Stimulated activated CD8-positive, alpha-beta memory T cell treated with anti-CD3 and anti-CD28 coated beads, Interleukin-7, amount 100 ng/mL, for 4 hours (primary cell): ENCODE measurements around the gene WWOX.

ENCODE experiments used
- DNase-seq, 2 donors: peaks; one replicate each; pipeline ENCODE4 v3.0.0-alpha.2; 2020; ENCODE audit warnings: low read depth in 2 of 2

WWOX gene

DNA sequence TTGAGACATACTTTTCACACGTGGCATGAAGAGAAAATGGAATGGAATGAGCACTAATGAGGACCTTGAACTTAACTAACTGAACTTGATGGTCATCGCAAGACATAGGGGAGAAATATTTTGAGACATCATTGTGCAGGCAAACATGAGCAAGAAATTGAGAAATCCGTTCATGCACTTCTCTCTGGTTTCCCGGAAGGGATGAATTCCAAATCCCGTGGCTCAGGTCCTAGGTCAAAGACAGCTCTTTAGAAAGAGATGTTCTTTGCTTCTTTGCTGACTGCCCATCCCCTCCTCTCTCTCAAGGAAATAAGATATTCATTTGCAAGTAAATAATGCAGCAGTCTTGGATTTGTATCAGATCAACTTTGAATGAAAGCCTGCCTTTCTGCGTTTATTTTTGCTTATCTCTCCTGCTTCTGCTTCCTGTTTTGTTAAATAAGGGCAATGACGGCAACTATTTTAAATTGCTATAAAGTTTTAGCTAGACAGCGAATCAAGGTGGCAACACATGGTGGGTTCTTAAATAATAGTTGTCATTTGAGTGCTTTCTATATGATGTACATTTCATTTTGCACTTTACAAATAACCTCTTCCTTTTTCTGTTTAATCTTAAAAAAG is 843.3 kb downstream of the WWOX start:
- no peak for DNase-seq

DNA sequence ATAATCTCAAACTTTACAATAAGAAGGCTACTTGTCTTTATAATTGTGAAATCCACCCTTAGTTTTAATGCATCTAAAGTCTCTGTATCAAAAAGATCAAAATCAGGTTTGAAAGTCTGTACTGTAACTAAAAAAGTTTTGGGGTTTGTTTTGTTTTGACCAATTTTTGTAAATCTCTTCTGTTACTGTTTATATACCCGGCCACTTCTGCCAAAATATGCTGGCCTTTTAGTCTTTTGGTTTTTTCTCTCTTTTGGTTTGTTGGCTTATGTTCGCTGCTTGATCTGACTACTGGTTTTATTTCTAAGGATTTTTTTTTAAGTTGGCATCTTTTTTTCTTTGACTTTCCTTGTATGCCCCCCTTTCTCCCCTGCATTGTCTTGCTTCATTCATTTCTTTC is 845.9 kb downstream of the WWOX start:
- no peak for DNase-seq

DNA sequence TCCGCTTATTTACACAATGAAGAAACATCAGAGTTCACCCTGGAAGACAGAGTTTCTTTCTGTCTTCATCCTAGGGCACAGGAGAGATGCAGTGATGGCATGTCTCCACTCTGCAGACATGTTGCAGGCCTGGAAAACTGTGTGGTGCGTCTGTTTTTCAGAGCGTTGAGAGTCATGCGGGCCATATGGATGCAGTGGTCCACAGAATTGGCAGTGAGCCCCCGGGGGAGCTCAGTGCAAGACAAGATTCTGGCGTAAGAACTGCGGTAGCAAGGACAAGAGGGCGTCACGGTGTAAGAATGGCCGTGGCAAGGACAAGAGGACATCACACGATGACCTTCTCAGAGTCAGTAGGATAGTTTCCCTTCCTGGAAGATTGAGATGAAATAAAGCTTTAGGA is 847.1 kb downstream of the WWOX start:
- DNase-seq: no peak

DNA sequence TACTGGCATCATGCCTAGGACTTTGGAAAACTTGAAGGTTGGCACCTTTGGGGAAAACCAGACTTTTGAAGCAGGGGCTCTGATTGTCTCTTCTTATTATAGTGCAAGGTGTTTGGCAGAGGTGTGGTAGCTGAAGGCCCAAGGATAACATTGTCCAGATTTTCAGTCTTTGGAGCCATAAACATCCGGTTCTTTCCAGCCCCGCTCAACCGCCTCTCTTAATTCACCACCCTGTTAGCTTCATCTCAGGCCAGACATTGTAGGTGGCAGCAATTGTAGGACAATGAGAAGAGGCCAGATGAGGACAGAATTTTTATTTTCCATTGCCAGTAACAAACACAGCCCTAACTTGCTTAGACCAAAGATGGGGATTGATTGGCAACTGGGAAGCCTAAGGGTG is 851.3 kb downstream of the WWOX start:
- no peak for DNase-seq

DNA sequence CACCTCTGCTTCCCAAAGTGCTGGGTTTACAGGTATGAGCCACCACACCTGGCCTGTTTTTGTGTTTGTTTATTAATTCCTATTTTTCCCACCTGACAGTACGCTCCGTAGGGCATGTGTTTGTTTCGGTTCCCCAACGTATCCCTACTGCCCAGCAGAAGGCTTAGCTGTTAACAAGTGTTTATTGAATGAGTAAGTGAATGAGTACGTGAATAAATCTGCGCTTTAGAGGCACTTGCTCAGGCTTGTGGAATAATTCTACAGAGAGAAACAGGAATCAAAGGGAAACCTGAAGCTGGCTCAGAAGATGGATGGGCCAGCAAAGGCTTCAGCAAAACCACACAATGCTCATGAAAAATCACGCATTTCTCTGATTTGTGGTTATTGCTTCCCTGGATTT is 853.2 kb downstream of the WWOX start:
- no peak for DNase-seq

DNA sequence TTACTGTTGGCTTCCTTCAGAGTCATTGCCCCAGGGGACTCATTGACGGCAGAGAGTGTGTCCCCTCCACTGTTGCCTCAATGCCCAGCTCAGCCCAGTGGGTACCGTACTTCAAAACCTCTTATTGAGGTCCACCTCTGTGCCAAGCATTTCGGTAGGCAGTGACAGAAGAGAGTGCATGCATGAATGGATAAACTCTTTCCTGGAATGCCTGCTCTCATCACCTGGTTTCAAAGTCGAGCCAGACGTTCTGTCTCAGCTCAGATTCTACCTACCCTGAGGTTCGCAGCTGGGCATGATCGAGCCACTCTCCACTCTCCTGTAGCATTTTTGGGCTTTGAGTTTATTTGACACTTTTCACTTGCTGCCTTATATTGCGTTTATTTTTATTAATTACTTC is 854.1 kb downstream of the WWOX start:
- DNase-seq: no peak

DNA sequence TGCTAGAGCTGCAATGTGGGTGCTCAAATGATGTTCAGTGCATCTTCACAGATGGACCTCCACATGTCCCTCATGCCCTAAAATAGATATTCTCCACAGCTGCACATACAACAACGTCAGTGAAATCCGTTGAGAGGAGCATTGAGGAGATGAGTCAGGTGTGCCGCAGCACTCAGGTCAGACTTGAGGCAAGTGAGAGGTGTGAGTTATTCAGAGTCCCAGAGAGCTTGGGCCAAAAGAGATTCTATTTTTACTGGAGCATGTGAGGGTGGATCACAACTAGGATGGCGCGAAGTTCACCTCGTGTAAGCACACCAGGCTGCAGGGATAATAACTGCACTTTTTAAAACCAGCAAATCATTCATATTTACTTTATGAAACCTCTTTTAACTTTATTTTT is 855.8 kb downstream of the WWOX start:
- no peak for DNase-seq

DNA sequence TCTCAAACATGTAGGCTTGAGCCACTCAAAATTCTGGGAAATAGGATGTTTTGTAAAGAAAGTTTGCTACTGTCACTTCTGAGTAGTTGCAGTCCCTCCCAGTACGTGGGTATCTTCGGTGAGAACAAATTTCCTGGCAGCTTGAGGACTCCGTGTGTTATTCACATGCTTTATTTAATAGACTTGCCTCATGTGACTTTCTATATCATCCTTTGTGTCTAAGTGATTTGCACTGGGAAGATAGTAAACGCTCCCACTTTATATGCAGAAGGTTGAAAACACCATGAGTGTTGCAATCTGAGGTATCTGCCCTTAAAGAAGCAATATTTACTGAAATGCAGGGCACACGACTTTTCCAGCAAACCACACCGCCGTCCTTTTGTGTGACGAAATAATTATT is 857.4 kb downstream of the WWOX start:
- DNase-seq: no peak

DNA sequence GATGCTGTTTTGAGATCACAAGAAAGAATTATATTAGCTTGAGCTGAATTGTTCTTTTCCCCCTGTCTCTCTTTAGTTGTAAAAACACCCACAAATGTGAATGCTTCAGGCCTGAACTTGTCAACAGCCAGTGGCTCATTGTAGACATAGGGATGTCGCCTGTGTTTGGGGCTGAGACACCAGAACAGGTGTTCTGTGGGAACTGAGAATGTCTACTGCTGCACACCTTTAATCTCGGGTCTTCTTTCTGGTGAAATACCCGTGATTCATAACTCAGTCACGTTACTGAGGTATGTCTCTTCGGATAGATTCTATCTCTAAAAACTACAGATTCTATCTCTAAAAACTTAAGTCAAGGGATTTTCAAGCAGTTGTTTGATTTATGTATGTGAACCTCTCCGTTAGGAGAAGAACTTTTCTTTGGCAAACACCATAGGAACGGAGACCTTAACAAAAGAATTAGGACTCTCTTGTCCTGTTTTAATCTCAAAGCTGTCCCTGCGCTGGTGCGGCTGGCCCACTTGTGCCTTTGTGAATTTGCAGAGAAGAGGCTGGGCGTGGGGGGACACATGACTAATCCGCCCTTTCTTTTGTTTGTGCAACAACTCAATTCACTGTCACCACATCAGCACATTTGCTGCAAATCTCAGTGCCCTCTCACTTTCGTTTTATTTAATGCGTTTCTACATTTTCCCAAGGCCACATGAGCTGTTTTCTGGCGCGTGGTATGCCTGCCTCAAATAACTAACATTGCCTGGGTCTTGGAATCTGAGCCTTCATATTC is 858.1 kb downstream of the WWOX start:
- peak in 1 of 2 donors; percentile 10 for DNase-seq

DNA sequence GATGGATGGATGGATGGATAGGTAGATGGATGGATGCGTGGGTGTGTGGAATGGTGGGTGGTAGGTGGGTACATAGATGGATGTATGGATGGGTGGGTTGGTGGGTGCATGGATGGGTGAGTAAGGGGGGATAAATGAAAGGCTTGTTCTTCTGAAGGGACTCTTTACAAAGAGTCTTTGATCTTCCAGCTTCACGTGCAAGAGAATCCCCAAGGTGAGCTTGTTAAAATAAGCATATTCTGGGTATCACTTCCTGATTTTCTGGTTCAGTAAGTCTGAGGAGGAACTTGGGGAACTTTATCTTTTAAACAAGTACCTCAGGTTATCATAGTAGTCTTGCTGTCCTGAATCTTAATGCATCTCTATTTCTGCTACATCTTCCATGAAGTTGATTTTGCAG is 862.0 kb downstream of the WWOX start:
- no peak for DNase-seq

DNA sequence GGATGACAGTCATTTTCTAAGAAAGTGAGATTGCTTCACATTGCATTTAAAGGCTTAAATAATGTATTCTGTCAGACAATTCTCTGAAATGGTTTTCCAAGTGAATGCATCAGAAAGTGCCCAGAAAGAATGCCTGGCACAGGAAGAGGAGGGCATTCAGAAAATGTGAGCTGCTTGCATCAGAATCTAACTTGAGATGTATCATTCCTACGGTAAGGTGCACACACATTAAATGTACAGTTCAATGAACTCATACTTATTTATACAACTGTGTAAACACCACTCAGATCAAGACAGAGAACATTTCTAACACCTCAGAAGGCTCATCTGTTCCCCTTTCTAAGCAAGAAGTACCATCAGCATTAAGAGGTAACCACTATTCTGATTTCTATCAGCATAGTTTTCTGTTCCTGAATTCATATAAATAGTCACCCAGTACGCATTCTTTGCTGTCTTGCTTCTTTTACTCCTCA is 863.0 kb downstream of the WWOX start:
- no peak for DNase-seq

DNA sequence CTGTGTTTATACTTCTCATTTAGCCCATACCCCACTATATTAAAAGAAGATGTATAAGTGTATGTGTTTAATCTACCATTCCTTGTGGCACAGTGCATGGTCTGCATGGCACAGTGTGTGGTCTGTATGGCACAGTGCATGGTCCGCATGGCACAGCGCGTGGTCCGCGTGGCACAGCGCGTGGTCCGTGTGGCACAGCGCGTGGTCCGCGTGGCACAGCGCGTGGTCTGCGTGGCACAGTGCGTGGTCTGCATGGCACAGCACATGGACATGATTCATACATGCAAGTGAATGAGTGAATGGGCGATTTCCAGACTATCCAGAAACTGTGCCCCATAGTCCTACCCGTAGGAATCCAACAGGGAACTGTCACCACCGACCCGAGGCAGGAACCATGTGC is 868.5 kb downstream of the WWOX start:
- DNase-seq: no peak

DNA sequence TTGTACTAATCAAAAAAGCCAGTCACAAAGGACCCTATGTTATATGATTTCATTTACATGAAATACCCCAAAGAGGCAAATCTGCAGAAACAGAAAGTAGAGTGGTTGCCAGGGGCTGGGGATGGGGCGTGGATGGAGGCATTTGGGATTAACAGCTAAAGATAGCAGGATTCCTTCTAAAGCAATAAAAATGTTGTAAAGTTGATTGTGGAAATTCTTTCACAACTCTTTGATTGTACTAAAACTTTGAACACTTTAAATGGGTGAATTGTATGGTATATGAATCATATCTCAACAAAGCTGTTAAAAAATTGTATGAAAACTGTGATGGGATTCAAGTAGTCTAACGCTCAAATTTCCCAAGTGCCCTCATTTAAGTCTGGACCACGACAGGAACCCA is 870.3 kb downstream of the WWOX start:
- no peak for DNase-seq

DNA sequence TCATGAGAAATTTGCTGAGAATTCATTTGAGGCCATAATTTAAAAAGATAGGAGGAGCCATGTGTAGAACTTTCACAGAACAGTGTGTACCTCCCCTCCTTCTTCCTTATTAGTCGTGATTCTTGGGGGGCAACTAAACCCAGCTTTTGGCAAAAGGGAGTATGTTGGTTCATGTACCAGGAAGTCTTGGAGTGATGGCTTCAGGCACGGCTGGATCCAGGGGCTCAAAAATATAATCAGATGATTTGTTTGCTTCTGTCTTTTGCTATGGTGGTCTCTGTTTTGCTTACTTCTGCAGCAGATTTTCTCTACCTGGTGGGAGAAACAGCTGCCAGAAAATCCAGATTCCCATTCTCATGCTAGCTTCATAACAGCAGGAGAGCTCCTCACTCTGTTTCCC is 871.2 kb downstream of the WWOX start:
- DNase-seq: no peak

DNA sequence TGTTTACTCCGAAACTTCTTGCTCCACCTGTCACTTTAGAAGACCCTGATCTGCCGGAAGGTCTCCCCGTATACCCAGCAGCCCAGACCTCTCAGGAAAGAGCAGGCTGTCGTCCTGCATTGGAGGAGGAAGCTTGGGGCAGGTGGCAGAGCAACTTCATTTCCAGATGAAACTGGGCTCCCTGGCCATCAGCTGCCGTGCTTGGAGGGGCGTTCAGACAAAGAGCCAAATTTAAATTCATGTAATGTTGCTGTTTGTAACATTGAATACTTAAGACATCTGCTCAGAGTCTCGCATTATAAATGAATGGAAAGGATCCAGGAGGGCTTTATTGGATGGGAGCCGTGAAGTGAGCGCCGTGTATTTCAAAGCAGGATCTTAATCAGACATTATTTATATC is 872.6 kb downstream of the WWOX start:
- DNase-seq: no peak

DNA sequence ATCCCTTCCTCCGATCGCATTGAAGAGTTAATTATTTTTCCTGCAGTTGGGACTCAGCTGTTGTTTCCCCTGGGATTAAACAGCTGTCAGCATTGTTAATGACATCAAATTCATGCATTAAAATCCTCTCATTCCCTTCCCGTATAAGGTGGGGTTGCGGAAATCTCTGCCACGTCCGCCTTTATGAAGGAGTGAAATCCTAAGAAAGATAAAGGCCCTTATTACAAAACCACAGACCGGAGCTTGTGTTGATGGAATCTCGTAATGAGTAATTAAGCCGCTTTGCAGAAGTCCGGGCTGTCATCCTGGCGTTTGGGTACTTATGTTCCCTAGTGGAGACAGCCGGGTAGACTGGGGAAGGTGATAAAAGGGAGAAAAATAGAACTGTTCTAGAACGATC is 873.5 kb downstream of the WWOX start:
- DNase-seq: no peak

DNA sequence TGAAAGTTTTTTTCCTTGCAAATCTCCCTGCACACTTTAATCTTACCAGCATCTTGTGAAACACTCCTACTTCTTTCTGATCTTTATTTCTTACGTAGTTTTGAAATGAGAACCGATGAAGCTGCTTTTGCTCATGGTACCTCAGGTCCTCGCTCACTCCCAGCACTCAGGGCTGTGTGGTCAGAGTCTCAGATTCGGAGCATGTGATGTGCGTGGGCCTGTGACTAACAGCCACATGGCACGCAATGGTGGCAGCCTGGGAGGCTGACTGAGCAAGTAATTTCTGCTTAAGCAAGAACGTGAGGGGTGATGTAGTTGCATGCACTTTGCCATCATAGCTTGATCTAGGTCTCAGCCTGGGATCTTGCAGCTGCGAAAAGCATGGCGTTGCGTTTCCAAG is 876.8 kb downstream of the WWOX start:
- no peak for DNase-seq

DNA sequence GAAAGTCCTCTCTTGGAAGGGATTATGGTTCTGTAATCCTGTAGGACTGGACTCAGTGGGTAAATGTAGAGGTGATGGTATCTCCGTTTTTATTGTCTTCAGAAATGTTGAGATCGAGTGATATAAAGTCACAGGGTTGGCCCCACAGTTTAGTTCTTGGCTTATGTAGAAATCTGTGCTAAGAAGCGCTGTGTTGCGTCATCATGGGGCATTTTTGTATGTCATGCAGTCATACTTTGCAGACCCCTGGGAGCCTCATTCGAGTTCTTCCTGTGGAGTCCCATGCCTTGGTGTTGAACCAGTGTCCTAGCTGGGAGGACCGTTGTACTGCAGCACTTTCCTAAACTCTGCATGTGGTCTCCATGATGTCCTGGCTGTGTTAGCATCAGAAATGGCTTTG is 881.4 kb downstream of the WWOX start:
- no peak for DNase-seq

DNA sequence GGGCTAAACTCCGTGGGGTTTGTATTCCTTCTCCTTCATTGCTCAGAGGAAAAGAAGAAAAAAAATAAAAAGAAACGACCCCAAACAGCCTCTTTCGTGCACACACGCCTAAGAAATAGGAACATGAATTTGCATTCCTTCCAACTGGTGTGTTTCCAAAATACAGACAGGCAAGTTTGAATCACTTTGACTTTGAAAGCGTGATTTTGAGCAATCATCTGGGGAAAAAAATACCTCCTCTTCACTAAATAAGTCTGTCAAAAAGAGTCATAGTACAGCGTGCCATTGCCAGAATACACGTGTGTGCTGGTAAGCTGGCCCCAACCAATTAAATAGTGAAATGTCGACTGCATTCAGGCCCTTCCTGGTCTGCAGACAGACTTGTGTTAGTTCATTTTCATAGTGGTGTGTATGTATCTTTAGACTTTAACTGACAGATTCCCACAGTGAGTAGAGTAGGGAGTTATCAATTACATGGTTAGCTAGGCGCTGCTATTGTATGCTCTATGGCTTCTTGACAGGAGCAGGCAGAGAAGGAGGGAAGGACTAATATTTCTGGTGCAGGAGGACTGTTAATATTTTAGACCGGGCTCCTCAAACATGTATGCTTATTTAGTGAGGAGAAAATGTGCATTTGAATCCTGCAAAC is 882.8 kb downstream of the WWOX start:
- DNase-seq: no peak

DNA sequence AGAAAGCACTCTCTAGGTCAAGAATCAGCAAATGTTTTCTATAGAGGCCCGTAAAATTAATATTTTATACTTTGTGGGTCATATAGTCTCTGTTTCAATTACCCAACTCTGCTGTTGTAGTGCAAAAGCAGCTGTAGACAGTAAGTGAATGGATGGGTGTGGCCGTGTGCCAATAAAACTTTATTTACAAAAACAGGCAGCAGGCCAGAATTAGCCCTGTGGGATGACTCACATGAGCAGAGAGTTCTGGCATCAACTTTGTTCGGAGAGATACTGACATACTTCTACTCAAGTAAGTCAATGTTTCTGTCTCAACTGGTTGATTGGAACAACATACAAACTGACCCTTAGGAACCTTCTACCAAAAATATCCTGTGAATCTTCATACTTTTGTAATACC is 884.9 kb downstream of the WWOX start:
- no peak for DNase-seq

DNA sequence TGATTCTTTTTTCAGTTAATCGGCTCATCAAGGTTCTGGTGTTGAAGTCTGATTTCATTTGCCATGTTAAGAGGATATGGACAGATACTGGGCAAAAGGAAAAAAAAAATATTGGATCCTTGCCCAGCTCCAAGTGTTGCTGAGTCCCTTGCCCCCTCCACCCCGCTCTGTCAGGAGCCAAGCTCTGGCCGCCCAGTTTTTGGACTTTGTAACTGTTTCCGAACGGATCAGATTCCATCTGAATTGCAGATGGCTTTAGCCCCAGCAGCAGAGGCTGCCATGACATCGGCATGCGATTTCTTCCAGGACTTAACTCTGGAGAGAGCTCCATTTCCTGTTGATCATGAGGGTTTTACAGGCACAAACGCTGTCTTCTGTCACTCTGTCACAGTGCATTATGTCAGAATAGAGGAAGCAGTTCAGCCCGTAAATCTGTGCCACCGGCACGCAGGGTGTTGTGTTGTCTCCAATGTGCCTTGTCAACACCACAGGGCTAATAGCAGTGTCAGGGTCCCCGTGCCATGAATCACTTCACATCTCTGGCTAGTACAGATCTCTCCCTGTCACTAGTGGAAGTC is 885.5 kb downstream of the WWOX start:
- no peak for DNase-seq

DNA sequence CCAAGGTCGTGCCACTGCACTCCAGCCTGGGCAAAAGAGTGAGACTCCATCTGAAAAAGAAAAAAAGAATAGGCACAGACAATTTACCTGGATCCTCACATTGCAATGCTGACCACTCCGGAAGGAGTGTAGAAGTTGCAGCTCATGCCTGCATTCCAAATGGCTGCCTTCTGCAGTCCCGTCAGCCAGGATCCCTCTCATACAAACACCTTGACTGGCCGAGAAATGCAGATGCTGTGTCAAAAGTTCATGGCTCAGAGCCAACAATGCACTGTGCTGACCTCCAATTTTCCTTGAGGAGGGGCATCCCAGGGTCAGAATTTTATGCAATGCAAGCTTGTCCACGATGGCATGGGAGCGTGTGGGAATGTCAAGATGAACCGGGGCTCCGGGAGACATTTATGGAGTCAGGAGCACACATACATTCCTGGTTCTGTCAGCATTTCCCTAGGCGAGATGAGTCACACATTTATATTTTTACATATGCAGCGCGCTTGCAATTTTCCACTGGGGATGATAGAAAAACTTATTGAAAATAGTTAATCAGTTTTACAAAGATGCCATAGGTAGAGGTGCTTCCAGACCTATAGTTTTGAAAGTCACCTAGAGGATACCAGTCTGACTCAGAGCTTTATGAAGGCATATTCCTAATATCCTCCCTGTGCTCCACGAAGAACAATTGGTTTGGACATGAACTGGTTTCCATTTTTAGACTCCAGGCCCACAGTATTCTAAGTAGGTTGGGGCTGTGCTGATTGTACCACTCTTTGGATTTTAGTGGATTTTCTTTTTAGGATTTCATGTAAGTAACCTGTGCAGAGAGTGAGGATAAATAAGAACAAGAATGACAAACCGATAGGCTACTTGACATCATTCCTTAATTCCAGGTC is 886.5 kb downstream of the WWOX start:
- DNase-seq: no peak
